ENCODE data around the gene IL20RA. TPM values are rescaled to one million over a fixed set of nuclear protein-coding genes. Genes with fewer than 3 reads are reported as not detected.
"Not testable (repeated sequence)": the region's sequence is repeated elsewhere in the genome, so short reads cannot be mapped to it uniquely, and the experiment has no call there.

IL20RA gene
- total RNA-seq, 1 donor from 2014 or later: not detected

DNA sequence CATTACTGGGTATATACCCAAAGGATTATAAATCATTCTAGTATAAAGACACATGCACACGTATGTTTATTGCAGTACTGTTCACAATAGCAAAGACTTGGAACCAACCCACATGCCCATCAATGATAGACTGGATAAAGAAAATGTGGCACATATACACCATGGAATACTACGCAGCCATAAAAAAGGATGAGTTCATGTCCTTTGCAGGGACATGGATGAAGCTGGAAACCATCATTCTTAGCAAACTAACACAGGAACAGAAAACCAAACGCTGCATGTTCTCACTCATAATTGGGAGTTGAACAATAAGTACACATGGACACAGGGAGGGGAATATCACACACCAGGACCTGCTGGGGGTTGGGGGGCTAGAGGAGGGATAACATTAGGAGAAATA, 31.0 kb upstream of the IL20RA start:
- not testable (repeated sequence) for DNase-seq (ENCODE audit: low spot score); H3K4me1 Mint-ChIP-seq (ENCODE audit: low read depth); H3K4me3 Mint-ChIP-seq (ENCODE audit: low read depth); H3K36me3 Mint-ChIP-seq (ENCODE audit: low read depth); H3K9me3 Mint-ChIP-seq; H3K27ac Mint-ChIP-seq
- intact Hi-C loops (cut with micrococcal nuclease): loop anchor here (1.0 kb wide), 2 partner anchors 239 to 566 kb away; no protein-coding TSS in a partner anchor
- peaks cover 55% of the 10 kb centered on the region for H3K27me3 Mint-ChIP-seq (ENCODE audit: low read depth)

DNA sequence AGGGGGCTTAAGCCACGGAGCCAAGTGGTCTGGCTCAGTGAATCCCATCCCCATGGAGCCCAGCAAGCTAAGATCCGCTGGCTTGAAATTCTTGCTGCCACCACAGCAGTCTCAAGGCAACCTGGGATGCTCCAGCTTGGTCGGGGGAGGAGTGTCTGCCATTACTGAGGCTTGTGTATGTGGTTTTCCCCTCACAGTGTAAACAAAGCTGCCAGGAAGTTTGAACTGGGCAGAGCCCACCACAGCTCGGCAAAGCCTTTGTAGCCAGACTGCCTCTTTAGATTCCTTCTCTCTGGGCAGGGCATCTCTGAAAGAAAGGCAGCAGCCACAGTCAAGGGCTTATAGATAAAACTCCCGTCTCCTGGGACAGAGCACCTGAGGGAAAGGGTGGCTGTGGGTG, 25.5 kb upstream of the IL20RA start:
- no peak overlapping the region for H3K4me3 Mint-ChIP-seq (ENCODE audit: low read depth)
- H3K27ac Mint-ChIP-seq: no peak overlapping the region
- no peak for DNase-seq (ENCODE audit: low spot score)
- no peaks in the 10 kb centered on the region for H3K9me3 Mint-ChIP-seq
- intact Hi-C loops (cut with micrococcal nuclease): no loop called here
- H3K27me3 Mint-ChIP-seq (ENCODE audit: low read depth): peaks cover 70% of the 10 kb centered on the region
- no peaks in the 10 kb centered on the region for H3K36me3 Mint-ChIP-seq (ENCODE audit: low read depth)
- no peaks in the 10 kb centered on the region for H3K4me1 Mint-ChIP-seq (ENCODE audit: low read depth)

DNA sequence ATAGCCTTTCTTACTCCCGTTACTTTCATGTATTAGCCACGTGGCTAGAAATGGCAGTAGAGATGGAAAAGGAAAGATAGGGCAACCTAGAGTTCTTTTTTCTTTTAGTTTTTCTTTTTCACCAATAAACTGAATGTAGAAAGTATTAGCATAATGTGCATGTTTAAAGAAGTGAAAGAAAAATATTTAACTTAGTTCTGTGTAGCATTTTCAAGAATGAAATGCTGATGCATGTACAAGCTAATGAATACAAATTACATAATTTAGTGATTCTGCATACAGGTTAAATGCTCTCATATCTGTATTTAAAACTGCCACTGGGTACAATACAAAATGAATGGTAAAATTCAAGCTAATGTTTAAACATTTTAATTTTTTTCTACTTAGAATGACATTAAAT, 22.6 kb upstream of the IL20RA start:
- Mint-ChIP-seq H3K27ac (no peak overlapping the region), H3K27me3 (ENCODE audit: low read depth) (peaks cover 52% of the 10 kb centered on the region), H3K36me3 (ENCODE audit: low read depth) (no peaks in the 10 kb centered on the region), H3K9me3 (no peaks in the 10 kb centered on the region), H3K4me1 (ENCODE audit: low read depth) (no peaks in the 10 kb centered on the region), H3K4me3 (ENCODE audit: low read depth) (no peak overlapping the region)
- intact Hi-C loops (cut with micrococcal nuclease): no loop called here
- no peak for DNase-seq (ENCODE audit: low spot score)

DNA sequence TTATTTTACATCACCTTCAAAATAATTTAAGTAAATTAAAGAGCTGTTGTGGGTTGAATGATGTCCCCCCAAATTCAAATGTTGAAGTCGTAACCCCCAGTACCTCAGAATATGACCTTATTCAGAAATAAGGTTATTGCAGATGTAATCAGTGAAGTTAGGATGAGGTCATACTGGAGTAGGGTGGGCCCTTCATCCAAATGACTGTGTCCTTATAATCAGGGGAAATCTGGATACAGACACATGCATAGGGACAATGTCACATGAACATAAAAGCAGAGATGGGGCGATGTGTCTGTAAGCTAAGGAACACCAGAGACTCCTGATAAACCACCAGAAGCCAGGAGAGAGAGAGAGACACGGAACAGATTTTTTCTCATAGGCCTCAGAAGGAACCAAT, 13.3 kb upstream of the IL20RA start:
- Mint-ChIP-seq H3K4me3 (ENCODE audit: low read depth) (no peak overlapping the region), H3K27me3 (ENCODE audit: low read depth) (peaks cover 26% of the 10 kb centered on the region), H3K9me3 (no peaks in the 10 kb centered on the region), H3K4me1 (ENCODE audit: low read depth) (no peaks in the 10 kb centered on the region), H3K36me3 (ENCODE audit: low read depth) (no peaks in the 10 kb centered on the region), H3K27ac (no peak overlapping the region)
- intact Hi-C loops (cut with micrococcal nuclease): no loop called here
- DNase-seq (ENCODE audit: low spot score): no peak

DNA sequence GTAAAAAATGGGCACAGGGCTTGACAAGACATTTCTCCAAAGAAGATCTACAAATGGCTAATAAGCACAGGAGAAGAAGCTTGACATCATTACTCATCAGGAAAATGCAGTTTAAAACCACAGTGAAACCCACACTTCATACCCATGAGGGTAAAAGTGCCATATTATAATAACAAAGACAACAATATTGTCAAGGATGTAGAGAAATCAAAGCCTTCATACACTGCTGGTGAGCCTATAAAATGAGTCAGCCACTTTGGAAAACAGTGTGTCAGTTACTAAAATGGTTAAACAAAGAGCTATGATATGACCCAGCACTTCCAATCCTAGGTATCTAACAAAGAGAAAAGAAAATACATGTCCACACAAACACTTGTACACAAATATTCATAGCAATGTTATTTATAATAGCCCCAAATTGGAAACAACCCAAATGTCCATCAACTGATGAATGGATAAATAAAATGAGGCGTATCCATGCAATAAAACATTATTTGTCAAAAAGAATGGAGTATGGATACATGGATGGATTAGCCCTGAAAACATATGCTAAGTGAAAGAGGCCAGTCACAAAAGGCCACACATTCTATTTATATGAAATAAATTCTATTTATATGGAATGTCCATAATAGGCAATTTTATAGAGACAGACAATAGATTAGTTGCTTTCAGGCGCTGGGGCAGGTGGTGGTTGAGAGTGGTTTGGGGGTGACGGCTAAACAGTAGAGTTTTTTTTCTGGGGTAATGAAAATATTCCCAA, 11.5 kb upstream of the IL20RA start:
- intact Hi-C loops (cut with micrococcal nuclease): no loop called here
- peaks cover 40% of the 10 kb centered on the region for H3K27me3 Mint-ChIP-seq (ENCODE audit: low read depth)
- no peaks in the 10 kb centered on the region for H3K9me3 Mint-ChIP-seq
- no peak overlapping the region for H3K27ac Mint-ChIP-seq
- no peaks in the 10 kb centered on the region for H3K4me1 Mint-ChIP-seq (ENCODE audit: low read depth)
- DNase-seq (ENCODE audit: low spot score): no peak
- no peaks in the 10 kb centered on the region for H3K36me3 Mint-ChIP-seq (ENCODE audit: low read depth)
- no peak overlapping the region for H3K4me3 Mint-ChIP-seq (ENCODE audit: low read depth)

DNA sequence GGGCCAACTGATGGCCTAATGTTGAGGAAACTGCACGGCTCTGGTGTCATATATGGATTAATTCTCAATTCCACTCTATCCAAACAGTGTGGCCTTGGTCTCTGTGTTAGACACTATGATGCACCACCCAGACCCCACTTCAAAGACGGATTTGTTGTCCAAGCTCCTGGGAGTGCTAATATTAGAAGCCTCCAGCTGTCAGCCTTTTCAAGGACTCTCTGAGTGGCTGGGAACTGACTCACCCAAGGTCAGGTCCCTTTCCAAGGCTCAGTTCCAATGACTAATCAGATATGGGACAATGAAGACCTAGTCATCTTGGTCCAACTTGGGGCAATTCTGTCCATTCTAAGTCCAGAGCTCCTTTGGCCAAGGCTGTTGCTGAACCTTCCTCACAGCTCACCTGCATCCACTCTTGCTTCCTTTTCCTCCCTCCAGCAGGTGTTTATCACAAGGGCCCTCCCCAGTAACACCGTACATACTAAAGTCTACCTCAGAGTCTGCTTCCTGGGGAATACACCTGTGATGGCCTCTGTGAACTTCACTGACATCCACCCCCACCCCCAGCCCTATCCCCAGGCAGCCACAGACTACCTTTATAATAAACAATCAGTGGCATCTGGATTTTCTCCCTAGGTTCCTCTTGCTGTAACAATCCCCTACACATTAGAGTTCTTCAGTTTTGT, 7.2 kb upstream of the IL20RA start:
- Mint-ChIP-seq H3K4me1 (ENCODE audit: low read depth) (no peaks in the 10 kb centered on the region), H3K27ac (no peak overlapping the region), H3K36me3 (ENCODE audit: low read depth) (no peaks in the 10 kb centered on the region), H3K27me3 (ENCODE audit: low read depth) (peaks cover 74% of the 10 kb centered on the region), H3K9me3 (no peaks in the 10 kb centered on the region), H3K4me3 (ENCODE audit: low read depth) (no peak overlapping the region)
- intact Hi-C loops (cut with micrococcal nuclease): no loop called here
- no peak for DNase-seq (ENCODE audit: low spot score)

DNA sequence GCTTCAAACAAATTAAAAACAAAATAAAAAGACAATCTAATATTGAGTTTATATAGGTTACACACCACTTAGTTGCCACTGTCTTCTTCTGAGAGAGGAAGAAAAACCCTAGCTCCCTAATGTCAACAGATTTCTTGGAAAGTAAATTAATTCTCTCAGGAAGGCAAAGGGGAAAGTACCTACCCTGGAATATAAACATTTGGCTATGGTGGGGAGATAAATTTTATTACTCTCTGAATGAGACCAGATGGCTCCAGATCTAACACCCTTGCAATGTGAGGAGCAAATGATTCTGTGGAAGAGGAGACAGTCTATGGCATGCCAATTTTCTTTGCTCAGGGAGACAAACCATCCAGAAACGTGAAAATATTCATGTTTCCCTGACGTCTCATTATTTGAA, 4.3 kb upstream of the IL20RA start:
- H3K36me3 Mint-ChIP-seq (ENCODE audit: low read depth): no peaks in the 10 kb centered on the region
- H3K4me1 Mint-ChIP-seq (ENCODE audit: low read depth): peaks cover 4% of the 10 kb centered on the region
- H3K27me3 Mint-ChIP-seq (ENCODE audit: low read depth): peaks cover 71% of the 10 kb centered on the region
- no peak overlapping the region for H3K27ac Mint-ChIP-seq
- H3K9me3 Mint-ChIP-seq: no peaks in the 10 kb centered on the region
- no peak overlapping the region for H3K4me3 Mint-ChIP-seq (ENCODE audit: low read depth)
- DNase-seq (ENCODE audit: low spot score): no peak
- intact Hi-C loops (cut with micrococcal nuclease): no loop called here

DNA sequence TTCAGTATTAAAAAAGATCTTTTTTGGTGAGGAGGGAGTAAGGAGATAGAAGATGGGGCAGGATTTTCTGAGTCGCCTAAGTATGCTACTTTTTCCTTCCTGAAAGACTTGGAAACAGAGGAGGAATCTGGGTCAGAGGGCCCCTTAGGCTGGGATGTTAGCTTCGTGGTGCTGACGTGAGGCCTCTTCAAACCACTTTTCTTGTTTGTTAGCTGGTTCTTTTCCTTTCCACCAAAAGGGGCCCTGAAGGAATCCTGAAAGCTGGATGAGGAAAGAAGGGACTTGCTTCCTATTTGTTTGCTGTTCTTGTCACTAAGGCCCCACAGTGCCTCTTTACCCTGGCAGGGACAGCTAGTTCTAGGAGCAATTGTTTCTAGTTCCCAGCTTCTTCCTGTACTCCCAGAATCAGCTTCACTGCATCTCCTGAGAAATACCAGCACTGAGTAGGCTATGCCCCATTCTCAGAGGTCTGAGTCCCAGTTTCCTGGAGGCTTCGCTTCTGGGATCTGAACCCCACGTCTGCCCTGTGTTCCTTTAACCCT, 2.2 kb upstream of the IL20RA start:
- DNase-seq (ENCODE audit: low spot score): no peak
- Mint-ChIP-seq H3K4me3 (ENCODE audit: low read depth) (no peak overlapping the region), H3K36me3 (ENCODE audit: low read depth) (no peaks in the 10 kb centered on the region), H3K27me3 (ENCODE audit: low read depth) (peaks cover 79% of the 10 kb centered on the region), H3K4me1 (ENCODE audit: low read depth) (peaks cover 5% of the 10 kb centered on the region), H3K27ac (no peak overlapping the region), H3K9me3 (no peaks in the 10 kb centered on the region)
- intact Hi-C loops (cut with micrococcal nuclease): no loop called here

DNA sequence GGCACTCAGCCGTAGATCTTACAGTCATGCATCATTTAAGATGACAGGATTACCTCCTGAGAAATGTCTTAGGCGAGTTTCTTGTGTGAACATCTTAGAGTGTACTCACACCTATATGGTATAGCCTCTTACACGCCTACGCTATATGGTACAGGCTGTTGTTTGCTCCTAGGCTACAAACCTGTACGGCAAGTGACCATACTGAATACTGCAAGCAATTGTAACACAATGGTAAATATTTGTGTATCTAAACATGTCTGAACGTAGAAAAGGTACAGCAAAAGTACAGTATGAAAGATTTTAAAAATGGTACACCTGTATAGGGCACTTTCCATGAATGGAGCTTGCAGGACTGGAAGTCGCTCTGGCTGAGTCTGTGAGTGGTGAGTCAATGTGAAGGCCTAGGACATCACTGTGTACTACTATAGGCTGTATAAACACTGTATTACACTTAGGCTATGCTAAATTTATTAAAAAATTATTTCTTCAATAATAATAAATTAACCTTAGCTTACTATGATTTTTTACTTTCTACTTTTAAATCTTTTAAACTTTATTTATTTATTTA, 541 bp upstream of the IL20RA start:
- Mint-ChIP-seq H3K36me3 (ENCODE audit: low read depth) (no peaks in the 10 kb centered on the region), H3K27me3 (ENCODE audit: low read depth) (peaks cover 80% of the 10 kb centered on the region), H3K4me3 (ENCODE audit: low read depth) (peak overlapping the region; percentile 63), H3K27ac (no peak overlapping the region), H3K9me3 (no peaks in the 10 kb centered on the region), H3K4me1 (ENCODE audit: low read depth) (peaks cover 5% of the 10 kb centered on the region)
- intact Hi-C loops (cut with micrococcal nuclease): no loop called here
- DNase-seq (ENCODE audit: low spot score): no peak

DNA sequence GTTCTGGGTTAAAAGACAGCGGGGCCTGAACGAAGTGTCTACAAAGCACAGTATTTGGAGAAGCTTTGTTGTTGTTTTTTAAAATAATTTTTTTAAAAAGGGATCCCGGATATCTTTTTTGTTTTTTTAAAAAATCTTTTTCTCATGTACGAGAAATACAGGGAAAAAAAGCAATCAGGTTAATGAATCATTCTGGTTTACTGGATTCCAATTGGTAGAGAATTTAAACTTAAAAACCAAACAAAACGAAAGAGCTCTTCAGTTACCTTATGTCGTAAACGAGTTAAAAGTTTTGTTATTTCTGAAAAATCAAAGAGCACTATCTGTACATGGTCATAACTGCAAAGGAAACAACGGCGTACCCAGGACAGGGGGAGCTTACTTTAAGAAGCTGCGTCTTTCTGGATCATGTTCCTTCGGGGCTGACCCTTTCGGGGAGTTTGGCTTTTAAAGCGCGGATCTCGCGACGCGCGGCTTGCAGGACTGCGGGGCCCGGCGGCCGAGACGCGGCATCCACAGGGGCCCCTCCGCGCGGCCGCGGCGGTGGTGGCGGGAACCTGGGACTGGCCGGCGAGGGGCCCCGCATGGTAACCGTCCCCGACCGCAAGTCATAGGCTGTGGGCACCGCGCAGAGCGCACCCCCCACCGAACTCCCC, 927 bp downstream of the IL20RA start:
- no peak overlapping the region for H3K27ac Mint-ChIP-seq
- peaks cover 85% of the 10 kb centered on the region for H3K27me3 Mint-ChIP-seq (ENCODE audit: low read depth)
- no peaks in the 10 kb centered on the region for H3K36me3 Mint-ChIP-seq (ENCODE audit: low read depth)
- H3K9me3 Mint-ChIP-seq: no peaks in the 10 kb centered on the region
- peaks cover 5% of the 10 kb centered on the region for H3K4me1 Mint-ChIP-seq (ENCODE audit: low read depth)
- peak overlapping the region; percentile 71 for H3K4me3 Mint-ChIP-seq (ENCODE audit: low read depth)
- DNase-seq (ENCODE audit: low spot score): no peak
- intact Hi-C loops (cut with micrococcal nuclease): no loop called here

DNA sequence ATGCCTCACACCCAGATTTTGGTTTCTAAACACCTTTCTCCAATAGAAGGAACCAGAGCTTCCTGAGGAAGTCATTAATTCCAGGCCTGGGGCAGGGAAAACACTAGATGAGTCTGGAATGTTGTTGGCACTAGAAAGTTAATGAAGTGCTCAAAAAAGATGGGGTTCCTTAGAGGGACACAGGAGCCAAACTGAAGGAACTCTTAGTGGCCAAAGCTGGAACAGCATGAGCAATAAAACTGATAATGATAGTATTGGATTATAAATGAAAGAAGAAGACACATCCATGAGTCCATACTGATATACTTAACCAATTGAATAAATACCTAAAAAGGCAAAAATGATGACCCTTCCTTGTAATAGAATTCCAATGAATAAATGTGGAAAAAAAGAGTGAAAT, 4.4 kb downstream of the IL20RA start:
- Mint-ChIP-seq H3K36me3 (ENCODE audit: low read depth) (no peaks in the 10 kb centered on the region), H3K4me3 (ENCODE audit: low read depth) (no peak overlapping the region), H3K27ac (no peak overlapping the region), H3K27me3 (ENCODE audit: low read depth) (peaks cover 83% of the 10 kb centered on the region), H3K4me1 (ENCODE audit: low read depth) (peaks cover 5% of the 10 kb centered on the region), H3K9me3 (no peaks in the 10 kb centered on the region)
- intact Hi-C loops (cut with micrococcal nuclease): no loop called here
- DNase-seq (ENCODE audit: low spot score): no peak

DNA sequence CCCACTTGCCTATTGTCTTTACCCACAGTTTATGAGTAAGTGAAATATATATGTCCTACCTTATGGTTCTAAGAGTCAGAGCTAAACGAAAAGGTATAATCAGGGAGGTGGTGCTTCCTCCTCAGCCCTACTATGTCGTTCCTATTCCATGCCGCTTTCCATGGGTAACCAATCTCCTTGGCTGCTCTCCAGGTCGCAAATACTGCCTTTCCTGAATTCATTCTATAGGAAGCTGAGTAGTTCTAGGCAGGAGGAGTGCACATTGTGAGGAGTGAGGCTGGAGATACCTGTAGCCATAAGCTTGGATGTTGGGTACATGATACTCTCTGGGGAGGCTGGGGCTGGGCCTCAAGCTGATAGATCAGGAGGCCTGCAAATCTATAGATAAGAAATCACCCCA, 5.8 kb downstream of the IL20RA start:
- intact Hi-C loops (cut with micrococcal nuclease): no loop called here
- no peaks in the 10 kb centered on the region for H3K9me3 Mint-ChIP-seq
- DNase-seq (ENCODE audit: low spot score): no peak
- H3K4me1 Mint-ChIP-seq (ENCODE audit: low read depth): peaks cover 3% of the 10 kb centered on the region
- H3K36me3 Mint-ChIP-seq (ENCODE audit: low read depth): no peaks in the 10 kb centered on the region
- H3K27me3 Mint-ChIP-seq (ENCODE audit: low read depth): peaks cover 81% of the 10 kb centered on the region
- no peak overlapping the region for H3K4me3 Mint-ChIP-seq (ENCODE audit: low read depth)
- H3K27ac Mint-ChIP-seq: no peak overlapping the region
